SU-DHL-6 (cell line): Measurements from ENCODE around the gene IL1RL2.

Experiments
- H2AFZ ChIP-seq: fragments of 200-600 bp; sonication (generic); 2 replicates; pipeline ENCODE4 v1.6.1; 2014; ENCODE audit warnings: low read depth, mild to moderate bottlenecking, moderate library complexity, mixed read lengths, antibody characterized with exemption, low read length; ENCODE audit not compliant: severe bottlenecking
- H3F3A ChIP-seq: fragments of 200-600 bp; shearing (Covaris generic); 2 replicates; pipeline ENCODE4 v1.6.0; 2016; ENCODE audit warnings: antibody characterized with exemption, mild to moderate bottlenecking; ENCODE audit not compliant: insufficient read depth
- H3K27ac ChIP-seq: fragments of 200-600 bp; sonication (generic); 2 replicates; pipeline ENCODE4 v1.5.1; 2016; ENCODE audit warnings: low read depth, mild to moderate bottlenecking, low read length, moderate library complexity, mixed read lengths
- H3K27me3 ChIP-seq: fragments of 200-600 bp; sonication (generic), shearing (Covaris generic); 2 replicates; pipeline ENCODE4 v1.6.0; 2014; ENCODE audit warnings: mild to moderate bottlenecking, low read length
- H3K36me3 ChIP-seq: fragments of 200-600 bp; sonication (generic); 2 replicates; pipeline ENCODE4 v1.6.1; 2014; ENCODE audit warnings: mild to moderate bottlenecking, low read length, mixed read lengths
- H3K4me2 ChIP-seq: fragments of 300-600, 200-600 bp; shearing (Covaris generic), sonication (generic); 2 replicates; pipeline ENCODE4 v1.6.0; 2014; ENCODE audit warnings: low read length, low read depth, mild to moderate bottlenecking; ENCODE audit not compliant: poor library complexity, severe bottlenecking
- H3K4me3 ChIP-seq: fragments of 200-600 bp; sonication (generic); 2 replicates; pipeline ENCODE4 v1.5.1; 2014; ENCODE audit warnings: antibody characterized with exemption, low read length, mild to moderate bottlenecking, mixed read lengths; ENCODE audit not compliant: insufficient read depth, poor library complexity, severe bottlenecking
- H3K79me2 ChIP-seq: fragments of 200-600 bp; sonication (generic); 2 replicates; pipeline ENCODE4 v1.6.1; 2014; ENCODE audit warnings: mild to moderate bottlenecking, low read length, moderate library complexity; ENCODE audit not compliant: insufficient read depth
- H3K9ac ChIP-seq: fragments of 200-600 bp; sonication (generic); 2 replicates; pipeline ENCODE4 v1.7.0; 2014; ENCODE audit warnings: mild to moderate bottlenecking, low read length
- H3K9me2 ChIP-seq: fragments of 200-600 bp; sonication (generic); replicated peaks from 2 replicates; pipeline ENCODE4 v1.6.1; 2014; ENCODE audit warnings: low read length; ENCODE audit not compliant: insufficient read depth
- H3K9me3 ChIP-seq: fragments of 200-600 bp; sonication (generic); 2 replicates; pipeline ENCODE4 v1.6.1; 2014; ENCODE audit warnings: low read length, mixed read lengths; ENCODE audit not compliant: insufficient read depth
- H4K20me1 ChIP-seq: fragments of 200-600 bp; sonication (generic); 2 replicates; pipeline ENCODE4 v1.6.1; 2014; ENCODE audit warnings: low read depth, mild to moderate bottlenecking, antibody characterized with exemption, low read length, moderate library complexity, mixed read lengths
- CTCF ChIP-seq: fragments of 200-600 bp; sonication (generic); IDR thresholded peaks from one replicate; pipeline ENCODE4 v1.5.1; 2017; ENCODE audit warnings: antibody characterized with exemption, mild to moderate bottlenecking, low read length, moderate library complexity; ENCODE audit not compliant: insufficient read depth, poor library complexity, severe bottlenecking
- EZH2phosphoT487 ChIP-seq: fragments of 200-600 bp; sonication (generic), shearing (Covaris generic); conservative IDR thresholded peaks from 2 replicates; pipeline ENCODE4 v1.6.1; 2018; ENCODE audit warnings: mild to moderate bottlenecking, antibody characterized with exemption, low read length, moderate library complexity, mixed read lengths

IL1RL2 gene

DNA sequence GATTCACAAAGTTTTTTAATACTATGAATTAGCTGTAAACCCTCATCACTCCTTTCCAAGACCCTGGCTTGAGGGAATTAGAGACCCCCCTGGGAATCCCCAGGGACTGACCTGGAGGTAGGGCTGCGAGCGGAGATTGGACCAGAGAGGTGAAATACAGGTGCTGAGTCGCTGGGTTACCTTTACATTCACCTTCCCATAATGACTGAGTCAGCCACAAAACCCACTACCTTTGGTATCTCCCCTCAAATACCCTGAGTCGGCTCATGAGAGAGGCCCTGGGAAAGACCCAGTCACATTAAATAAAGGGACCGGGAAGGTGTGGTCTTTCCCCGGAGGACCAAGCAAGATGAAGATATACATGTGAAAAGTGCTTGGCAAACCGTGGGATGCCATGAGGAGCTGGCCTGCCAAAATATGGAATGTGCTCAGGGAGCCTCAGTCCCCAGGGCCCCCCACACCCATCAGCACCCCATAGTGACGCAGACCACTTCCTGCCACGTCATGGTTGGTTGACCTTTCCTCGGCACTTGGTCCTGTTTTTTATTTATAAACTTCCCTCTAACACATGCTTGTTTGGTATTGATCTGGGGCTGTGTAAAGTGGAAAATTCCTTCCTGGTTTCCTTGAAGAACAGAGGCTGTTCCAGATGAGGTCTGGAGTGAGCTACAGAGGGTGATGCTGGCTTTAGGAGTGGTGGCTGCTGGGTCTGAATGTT, 51.4 kb downstream of the IL1RL2 start:
- H3F3A ChIP-seq: no peaks in the 10 kb centered on the region
- H3K27ac ChIP-seq: no peak overlapping the region
- no peak overlapping the region for H3K4me2 ChIP-seq
- no peaks in the 10 kb centered on the region for H4K20me1 ChIP-seq
- no peak overlapping the region for H3K9ac ChIP-seq
- TF ChIP-seq EZH2phosphoT487: no peak
- TF ChIP-seq CTCF: no peak
- H2AFZ ChIP-seq: no peak overlapping the region
- H3K27me3 ChIP-seq: no peaks in the 10 kb centered on the region
- H3K79me2 ChIP-seq: no peaks in the 10 kb centered on the region
- H3K4me3 ChIP-seq: no peak overlapping the region
- H3K9me3 ChIP-seq: no peaks in the 10 kb centered on the region
- H3K9me2 ChIP-seq: no peaks in the 10 kb centered on the region
- no peaks in the 10 kb centered on the region for H3K36me3 ChIP-seq

GRCh38 chr2:102238778-102239177, 52.0 kb downstream of the IL1RL2 start:
- no peak overlapping the region for H2AFZ ChIP-seq
- H3K9ac ChIP-seq: no peak overlapping the region
- TF ChIP-seq EZH2phosphoT487 (no peak), CTCF (no peak)
- no peaks in the 10 kb centered on the region for H3K27me3 ChIP-seq
- H3K4me3 ChIP-seq: no peak overlapping the region
- H3F3A ChIP-seq: no peaks in the 10 kb centered on the region
- H3K9me3 ChIP-seq: no peaks in the 10 kb centered on the region
- H3K79me2 ChIP-seq: no peaks in the 10 kb centered on the region
- H4K20me1 ChIP-seq: no peaks in the 10 kb centered on the region
- no peaks in the 10 kb centered on the region for H3K9me2 ChIP-seq
- H3K27ac ChIP-seq: no peak overlapping the region
- H3K36me3 ChIP-seq: no peaks in the 10 kb centered on the region
- H3K4me2 ChIP-seq: no peak overlapping the region

DNA sequence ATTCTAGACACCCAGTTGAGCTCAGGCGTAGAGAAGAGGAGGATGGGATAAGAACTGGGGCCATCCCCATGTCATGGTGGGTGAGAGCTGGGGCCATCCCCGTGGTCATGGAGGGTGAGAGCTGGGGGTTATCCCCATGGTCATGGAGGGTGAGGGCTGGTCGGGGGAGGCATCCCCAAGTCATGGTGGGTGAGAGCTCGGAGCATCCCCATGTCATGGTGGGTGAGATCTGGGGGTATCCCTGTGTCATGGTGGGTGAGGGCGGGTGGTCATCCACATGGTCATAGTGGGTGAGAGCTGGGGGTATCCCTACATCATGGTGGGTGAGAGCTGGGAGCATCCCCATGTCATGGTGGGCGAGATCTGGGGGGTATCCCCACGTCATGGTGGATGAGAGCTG, 52.5 kb downstream of the IL1RL2 start:
- H3K79me2 ChIP-seq: no peaks in the 10 kb centered on the region
- no peak overlapping the region for H3K4me3 ChIP-seq
- H3K9ac ChIP-seq: no peak overlapping the region
- no peaks in the 10 kb centered on the region for H3K9me3 ChIP-seq
- no peaks in the 10 kb centered on the region for H3K27me3 ChIP-seq
- H3K36me3 ChIP-seq: no peaks in the 10 kb centered on the region
- H3F3A ChIP-seq: no peaks in the 10 kb centered on the region
- no peaks in the 10 kb centered on the region for H3K9me2 ChIP-seq
- H2AFZ ChIP-seq: no peak overlapping the region
- H3K4me2 ChIP-seq: no peak overlapping the region
- H4K20me1 ChIP-seq: no peaks in the 10 kb centered on the region
- TF ChIP-seq EZH2phosphoT487 (no peak), CTCF (no peak)
- H3K27ac ChIP-seq: no peak overlapping the region
